GM12892 (cell line): ENCODE results near the gene MECP2.

ENCODE experiments used
- POLR2A ChIP-seq: IDR thresholded peaks from 2 replicates; pipeline ENCODE4 v1.6.1; 2011; ENCODE audit warnings: low read depth, low read length, control low read depth
- POLR2AphosphoS5 ChIP-seq: IDR thresholded peaks from 2 replicates; pipeline ENCODE4 v1.6.1; 2011; ENCODE audit warnings: low read depth, low read length, control low read depth

DNA sequence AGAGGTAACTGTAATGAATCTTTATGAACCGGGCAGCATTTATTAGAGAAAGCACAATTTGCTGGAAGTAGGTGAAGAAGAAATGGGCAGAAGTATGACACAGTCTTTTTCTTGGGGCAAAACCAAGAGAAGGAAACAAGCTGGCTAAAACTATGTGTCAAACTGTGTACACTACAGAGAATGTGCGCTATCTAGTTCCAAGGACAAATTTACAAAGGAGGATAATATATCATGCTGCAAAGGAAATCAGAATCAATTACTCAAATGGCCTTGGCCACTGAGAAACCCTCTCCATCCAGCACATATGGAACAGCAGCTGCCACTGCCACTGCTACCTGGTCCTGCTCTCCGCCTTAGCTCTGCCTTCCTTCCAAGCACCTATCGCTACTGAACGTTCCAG, 17.1 kb upstream of the MECP2 start:
- TF ChIP-seq POLR2A (no peak), POLR2AphosphoS5 (no peak)
